Right atrium auricular region (tissue), 2 donors: ENCODE data around the gene AGXT. TPM values are rescaled to one million over a fixed set of nuclear protein-coding genes. Genes with fewer than 3 reads are reported as not detected.

Source experiments
- DNase-seq: peaks from one replicate; pipeline ENCODE4 v3.0.0-alpha.2; 2019; ENCODE audit warnings: low spot score
- H3K27ac ChIP-seq, 2 donors: fragments of 200-600 bp; sonication (generic); 1 replicate in 1 of 2; 2 replicates in 1 of 2; pipeline ENCODE4 v1.5.1; 2016 to 2019
- H3K27me3 ChIP-seq, 2 donors: fragments of 200-600 bp; sonication (generic); one replicate each; pipeline versions ENCODE4 v1.5.1 to v1.6.0; 2017 to 2019
- H3K36me3 ChIP-seq: fragments of 200-600 bp; sonication (generic); one replicate; pipeline ENCODE4 v1.5.1; 2016
- H3K4me1 ChIP-seq, 2 donors: fragments of 200-600 bp; sonication (generic); one replicate each; pipeline versions ENCODE4 v1.5.1 to v1.6.0; 2017 to 2019
- H3K4me3 ChIP-seq, 2 donors: fragments of 200-600 bp; sonication (generic); 1 replicate in 1 of 2; 2 replicates in 1 of 2; pipeline ENCODE4 v1.5.1; 2017 to 2019; ENCODE audit warnings: mild to moderate bottlenecking in 1 of 2, moderate library complexity in 1 of 2
- H3K9me3 ChIP-seq, 2 donors: fragments of 200-600 bp; sonication (generic); one replicate each; pipeline ENCODE4 v1.5.1; 2019
- CTCF ChIP-seq, 2 donors: fragments of 200-600 bp; sonication (generic); IDR thresholded peaks; one replicate each; pipeline ENCODE4 v1.5.1; 2019; ENCODE audit warnings: antibody characterized with exemption in 2 of 2
- total RNA-seq, 2 donors: library from RNA; depleted of rRNA; stranded (reverse); fragments of >200 nt; gene quantifications; one replicate each; pipeline ENCODE4 v1.1.0, GENCODE V29; 2016

AGXT gene
- total RNA-seq, 2 donors from 2014 or later, result not detected

- no peaks in the 10 kb centered on the region for H3K36me3 ChIP-seq
- no peaks in the 10 kb centered on the region for H3K4me1 ChIP-seq
- peak; percentile 36 for DNase-seq
- peaks cover 0 to 8% of the 10 kb centered on the region in 2 donors for H3K9me3 ChIP-seq
- H3K4me3 ChIP-seq, result no peak overlapping the region
- H3K27ac ChIP-seq, result no peak overlapping the region
- no peaks in the 10 kb centered on the region for H3K27me3 ChIP-seq
- no peak for TF ChIP-seq CTCF (IDR thresholded peaks at IDR 0.05)
These were observed 60.1 kb downstream of the AGXT start for GRCh38 chr2:240928476-240929363.

GRCh38 chr2:240929364-240930095, 60.9 kb downstream of the AGXT start:
- Histone ChIP-seq H3K27ac (no peak overlapping the region), H3K9me3 (peaks cover 0 to 8% of the 10 kb centered on the region in 2 donors), H3K36me3 (no peaks in the 10 kb centered on the region), H3K4me1 (no peaks in the 10 kb centered on the region), H3K27me3 (no peaks in the 10 kb centered on the region), H3K4me3 (no peak overlapping the region)
- DNase-seq, result no peak
- TF ChIP-seq CTCF (IDR thresholded peaks at IDR 0.05), result no peak

Other genes starting within 250 kb of the AGXT start
- under 1 TPM; 0.56 to 0.86 TPM for gene GPR35, start 243.3 kb upstream of the AGXT start, total RNA-seq
- gene AQP12B, start 185.9 kb upstream of the AGXT start, total RNA-seq, result not detected
- not detected for gene AQP12A, start 177.0 kb upstream of the AGXT start, total RNA-seq
- 10 to 100 TPM; 41.8 to 43.7 TPM for gene KIF1A, start 48.6 kb upstream of the AGXT start, total RNA-seq
- gene MAB21L4, start 27.3 kb downstream of the AGXT start, total RNA-seq, result under 1 TPM in 1 of 2 donors, not detected in 1; 0.31 TPM
- gene CROCC2, start 37.5 kb downstream of the AGXT start, total RNA-seq, result not detected
- gene SNED1, start 129.8 kb downstream of the AGXT start, total RNA-seq, result 10 to 100 TPM in 1 of 2 donors, 1 to 10 TPM in 1; 9.9 to 16.4 TPM
- 10 to 100 TPM; 20.6 to 25.3 TPM for gene MTERF4, start 233.5 kb downstream of the AGXT start, total RNA-seq